ENCODE data around the gene VDR.

The VDR gene

GRCh38 chr12:47931187-47931586, 26.4 kb upstream of the VDR start:
- DNase-seq (ENCODE audit: low read depth in 2 of 3, low spot score in 1 of 3), result no peak

GRCh38 chr12:47930634-47931033, 25.8 kb upstream of the VDR start:
- no peak for DNase-seq (ENCODE audit: low read depth in 2 of 3, low spot score in 1 of 3)

- no peak for DNase-seq (ENCODE audit: low read depth in 2 of 3, low spot score in 1 of 3)
Observed at GRCh38 chr12:47927346-47927745, 22.6 kb upstream of the VDR start.

- DNase-seq (ENCODE audit: low read depth in 2 of 3, low spot score in 1 of 3), result no peak
Observed at GRCh38 chr12:47921907-47922306, 17.1 kb upstream of the VDR start.

GRCh38 chr12:47920913-47921312, 16.1 kb upstream of the VDR start:
- no peak for DNase-seq (ENCODE audit: low read depth in 2 of 3, low spot score in 1 of 3)

- no peak for DNase-seq (ENCODE audit: low read depth in 2 of 3, low spot score in 1 of 3)
Observed at GRCh38 chr12:47913081-47913480, 8.3 kb upstream of the VDR start.

- DNase-seq (ENCODE audit: low read depth in 2 of 3, low spot score in 1 of 3), result no peak
Observed at GRCh38 chr12:47912556-47912955, 7.8 kb upstream of the VDR start.

GRCh38 chr12:47910981-47911380, 6.2 kb upstream of the VDR start:
- DNase-seq (ENCODE audit: low read depth in 2 of 3, low spot score in 1 of 3), result no peak

- no peak for DNase-seq (ENCODE audit: low read depth in 2 of 3, low spot score in 1 of 3)
Observed at GRCh38 chr12:47910486-47910885, 5.7 kb upstream of the VDR start.

- no peak for DNase-seq (ENCODE audit: low read depth in 2 of 3, low spot score in 1 of 3)
Observed at GRCh38 chr12:47909839-47910465, 5.2 kb upstream of the VDR start.

GRCh38 chr12:47908738-47909137, 3.9 kb upstream of the VDR start:
- DNase-seq (ENCODE audit: low read depth in 2 of 3, low spot score in 1 of 3), result no peak

GRCh38 chr12:47907851-47908454, 3.2 kb upstream of the VDR start:
- no peak for DNase-seq (ENCODE audit: low read depth in 2 of 3, low spot score in 1 of 3)

- peak in 2 of 3 donors; percentile 57 to 62 for DNase-seq (ENCODE audit: low read depth in 2 of 3, low spot score in 1 of 3)
Observed at GRCh38 chr12:47903927-47904712, 674 bp downstream of the VDR start.

- no peak for DNase-seq (ENCODE audit: low read depth in 2 of 3, low spot score in 1 of 3)
Observed at GRCh38 chr12:47903151-47903611, 1.6 kb downstream of the VDR start.

- DNase-seq (ENCODE audit: low read depth in 2 of 3, low spot score in 1 of 3), result no peak
Observed at GRCh38 chr12:47902131-47902639, 2.6 kb downstream of the VDR start.

GRCh38 chr12:47901718-47902093, 3.1 kb downstream of the VDR start:
- DNase-seq (ENCODE audit: low read depth in 2 of 3, low spot score in 1 of 3), result no peak

GRCh38 chr12:47901063-47901717, 3.6 kb downstream of the VDR start:
- no peak for DNase-seq (ENCODE audit: low read depth in 2 of 3, low spot score in 1 of 3)

GRCh38 chr12:47900131-47901062, 4.4 kb downstream of the VDR start:
- no peak for DNase-seq (ENCODE audit: low read depth in 2 of 3, low spot score in 1 of 3)

GRCh38 chr12:47899466-47899865, 5.3 kb downstream of the VDR start:
- DNase-seq (ENCODE audit: low read depth in 2 of 3, low spot score in 1 of 3), result no peak

- DNase-seq (ENCODE audit: low read depth in 2 of 3, low spot score in 1 of 3), result no peak
Observed at GRCh38 chr12:47896633-47897032, 8.2 kb downstream of the VDR start.

GRCh38 chr12:47896022-47896421, 8.8 kb downstream of the VDR start:
- no peak for DNase-seq (ENCODE audit: low read depth in 2 of 3, low spot score in 1 of 3)

All from stimulated activated CD4-positive, alpha-beta T cell treated with anti-CD3 and anti-CD28 coated beads, Interleukin-12 subunit alpha, Interleukin-12 subunit beta, amount 100 ng/mL, for 48 hours (primary cell).